Spleen (tissue), 7 donors: ENCODE results near the gene ZNF217.
"Not testable (repeated sequence)": the region's sequence is repeated elsewhere in the genome, so short reads cannot be mapped to it uniquely, and the experiment has no call there.

Source experiments
- CTCF ChIP-seq, 11 experiments: fragments of 200-600 bp in 7 of 11; fragments of 450-650 bp in 4 of 11; sonication (generic) in 4 of 11; IDR thresholded peaks in 8 of 11; conservative IDR thresholded peaks in 3 of 11; 1 replicate in 7 of 11; 2 replicates in 4 of 11; pipeline versions ENCODE4 v1.4.0 to v1.8.0; 2016 to 2021; ENCODE audit warnings: antibody characterized with exemption in 11 of 11, inconsistent platforms in 4 of 11, mild to moderate bottlenecking in 1 of 11
- POLR2AphosphoS5 ChIP-seq, 3 donors: sonication (generic); formaldehyde crosslinking; IDR thresholded peaks; one replicate each; pipeline ENCODE4 v1.5.1; 2017; ENCODE audit warnings: antibody characterized with exemption in 3 of 3
- donor health status: DM: no; HTN: no; CAD: no; lungs with moderate emphysema.
- donor health status: DM: no; HTN: no; CAD: no.
- donor health status: DM: no; HTN: no; CAD: no.

- not testable (repeated sequence) for TF ChIP-seq POLR2AphosphoS5 (IDR thresholded peaks at IDR 0.05); CTCF (IDR thresholded peaks at IDR 0.05 in 8 of 11, conservative IDR thresholded peaks at IDR 0.05 in 3 of 11)
Observed at GRCh38 chr20:53551719-53552571, 41.7 kb downstream of the ZNF217 start.
